RKO (cell line): ENCODE data around the gene GLRB.
"Not testable (repeated sequence)": the region's sequence is repeated elsewhere in the genome, so short reads cannot be mapped to it uniquely, and the experiment has no call there.

Experiments
- DNase-seq: peaks from one replicate; pipeline ENCODE4 v3.0.0-alpha.2; 2016; ENCODE audit warnings: low spot score

GLRB gene

DNA sequence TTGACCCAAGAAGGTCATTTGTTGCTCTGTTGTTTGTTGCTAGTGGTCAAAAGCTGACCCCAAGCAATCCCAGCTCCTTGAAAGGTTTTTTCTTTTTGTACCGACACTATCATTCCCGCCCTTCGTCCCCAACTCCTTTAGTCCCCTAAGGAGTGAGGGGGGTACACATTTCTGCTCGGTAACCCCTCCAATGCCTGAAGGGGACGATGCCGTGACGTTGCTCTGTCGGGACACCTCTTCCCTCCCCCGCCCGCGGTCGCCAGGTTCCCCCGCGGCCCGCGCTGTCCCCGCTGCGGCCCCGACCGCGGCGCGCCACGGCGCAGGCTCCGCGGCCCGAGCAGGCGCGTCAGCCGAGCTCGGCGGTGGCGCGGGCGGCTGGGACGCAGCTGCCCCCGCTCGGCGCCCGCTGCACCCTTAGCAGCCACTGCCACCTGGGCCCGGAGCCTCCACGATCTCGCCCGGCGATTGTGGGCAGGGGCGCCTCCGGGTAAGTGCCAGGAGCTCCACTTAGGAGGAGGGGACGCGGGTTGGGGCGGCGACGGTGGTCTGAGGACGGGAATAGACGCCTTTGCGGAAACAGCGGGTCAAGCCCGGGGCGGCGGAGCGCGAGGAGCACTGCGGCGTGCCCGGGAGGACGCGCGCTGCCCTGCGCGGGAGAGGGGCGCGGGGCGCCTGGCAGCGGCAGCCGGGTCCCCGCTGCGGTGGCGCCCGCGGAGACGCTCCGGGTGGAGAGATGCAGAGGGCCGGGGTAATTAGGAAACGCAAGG, at the start of gene GLRB:
Gene GLRB, plus strand, starts transcription at position 340 of the 767 bp plus-strand sequence. CDS start 1,875 bp downstream, outside the sequence.
- no peak for DNase-seq

DNA sequence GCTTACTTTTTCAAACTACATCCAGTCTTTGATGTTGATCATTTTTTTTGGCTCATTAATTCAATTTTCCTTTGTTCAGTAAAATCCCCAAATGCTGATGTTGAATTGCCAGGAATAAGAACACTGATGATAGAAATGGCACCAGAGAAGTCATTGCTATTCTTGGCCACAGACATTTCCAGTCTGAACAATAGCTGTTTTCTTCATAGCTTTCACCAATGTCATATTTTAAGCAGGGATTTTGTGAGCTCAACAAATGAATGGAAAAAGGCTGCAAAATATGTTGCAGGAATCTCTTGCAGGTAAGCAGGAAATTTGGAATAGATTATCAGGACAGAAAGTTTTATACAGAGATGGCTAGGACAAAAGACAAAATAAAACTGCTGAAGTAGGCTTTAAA, 40.5 kb upstream of the GLRB start:
- no peak for DNase-seq

DNA sequence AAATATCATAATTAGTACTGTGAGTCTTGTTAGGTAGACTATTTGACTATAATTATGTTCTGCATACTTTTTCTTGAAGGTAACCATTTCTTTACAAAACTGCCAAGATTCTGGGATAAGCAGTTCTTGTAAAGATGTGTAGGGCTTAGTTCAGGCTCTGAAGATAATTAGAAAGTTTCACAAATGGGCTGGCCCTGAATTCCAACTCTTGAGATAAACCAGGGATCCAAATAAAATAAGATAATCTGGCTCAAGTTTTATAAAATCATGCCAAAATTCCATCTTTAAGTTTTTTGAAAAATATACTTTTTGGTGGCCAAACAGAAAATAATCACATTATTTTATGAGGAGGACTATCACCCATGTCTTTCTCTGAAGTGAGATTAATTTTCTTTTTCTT, 35.5 kb upstream of the GLRB start:
- no peak for DNase-seq

DNA sequence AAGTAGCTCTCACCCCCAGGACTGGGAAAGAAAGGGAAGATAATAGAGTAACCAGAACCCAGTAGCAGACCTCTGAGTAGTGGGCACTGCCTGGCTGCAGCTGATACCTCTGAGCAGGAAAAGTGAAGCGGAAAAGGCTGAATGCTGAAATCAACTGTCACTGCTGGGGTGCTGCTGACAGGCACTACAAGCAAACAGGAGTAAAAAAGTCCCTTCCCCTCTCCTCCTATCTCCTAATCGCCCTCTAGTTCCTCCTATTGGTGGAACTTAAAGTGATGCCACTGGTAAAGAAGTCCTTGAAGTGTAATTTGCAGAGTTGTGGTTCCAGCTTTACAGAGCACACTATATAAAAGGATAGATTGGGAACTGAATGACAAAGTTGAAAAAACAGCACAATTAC, 32.8 kb upstream of the GLRB start:
- no peak for DNase-seq

DNA sequence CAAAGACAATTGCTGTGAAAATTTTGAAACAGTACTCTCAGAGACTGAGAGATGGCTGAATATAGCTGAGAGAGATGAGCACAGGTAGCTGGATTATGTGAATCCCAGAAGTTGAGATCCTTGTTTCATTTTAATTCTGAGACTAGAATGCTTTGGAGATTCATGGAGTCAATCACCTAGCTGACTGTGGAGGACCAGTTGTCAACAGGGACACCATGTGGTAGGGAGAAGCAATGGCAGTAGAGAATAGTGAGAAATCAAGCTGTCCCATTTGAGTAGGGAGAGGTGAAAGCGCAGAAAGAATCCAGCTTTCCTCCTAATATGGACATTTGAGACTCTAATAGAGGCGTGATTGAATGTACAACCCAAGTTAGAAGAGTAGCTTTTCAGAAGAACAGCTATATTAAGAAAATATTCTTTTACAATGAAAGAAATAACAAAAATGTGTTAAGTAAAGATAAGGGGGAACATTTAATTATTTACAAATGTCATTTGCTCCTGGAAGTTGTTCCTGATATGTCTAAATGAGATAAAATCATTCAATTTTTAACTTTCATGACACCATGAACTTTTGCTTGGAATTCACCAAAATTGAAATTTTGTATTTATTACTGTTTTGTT, 30.3 kb upstream of the GLRB start:
- peak; percentile 74 for DNase-seq

DNA sequence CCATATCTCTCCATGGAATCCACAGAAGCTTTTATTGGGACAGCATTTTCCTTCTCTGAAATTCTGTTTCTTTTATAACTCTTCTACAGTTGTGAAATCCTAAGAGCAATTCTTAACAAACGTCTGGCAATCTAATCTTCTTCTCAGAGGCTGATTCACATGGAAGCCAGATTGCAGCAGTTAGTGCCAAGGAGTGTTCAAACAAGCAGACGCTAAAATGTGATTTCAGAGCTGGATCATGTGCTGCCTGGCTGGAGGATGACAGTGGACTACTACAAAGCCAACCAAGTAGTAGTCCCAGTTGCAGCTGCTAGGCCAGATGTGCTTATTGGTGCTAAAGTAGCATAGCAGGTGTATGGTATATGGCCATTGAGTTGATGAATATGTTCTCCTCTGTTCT, 27.7 kb upstream of the GLRB start:
- no peak for DNase-seq

DNA sequence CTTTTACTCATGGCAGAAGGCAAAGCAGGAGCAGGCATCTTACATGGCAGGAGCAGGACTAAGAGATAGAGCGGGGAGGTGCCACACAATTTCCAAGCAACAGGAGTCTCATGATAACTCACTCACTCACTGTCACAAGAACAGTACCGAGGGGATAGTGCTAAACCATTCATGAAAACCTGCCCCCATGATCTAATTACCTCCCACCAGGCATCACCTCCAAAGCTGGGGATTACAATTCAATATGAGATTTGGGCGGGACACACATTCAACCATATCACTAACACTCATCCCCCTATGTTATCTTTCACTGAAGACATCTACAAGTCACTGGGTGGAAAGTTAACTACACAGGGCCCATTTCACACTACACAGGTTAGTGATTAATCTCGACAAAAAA, 25.4 kb upstream of the GLRB start:
- DNase-seq, result no peak

DNA sequence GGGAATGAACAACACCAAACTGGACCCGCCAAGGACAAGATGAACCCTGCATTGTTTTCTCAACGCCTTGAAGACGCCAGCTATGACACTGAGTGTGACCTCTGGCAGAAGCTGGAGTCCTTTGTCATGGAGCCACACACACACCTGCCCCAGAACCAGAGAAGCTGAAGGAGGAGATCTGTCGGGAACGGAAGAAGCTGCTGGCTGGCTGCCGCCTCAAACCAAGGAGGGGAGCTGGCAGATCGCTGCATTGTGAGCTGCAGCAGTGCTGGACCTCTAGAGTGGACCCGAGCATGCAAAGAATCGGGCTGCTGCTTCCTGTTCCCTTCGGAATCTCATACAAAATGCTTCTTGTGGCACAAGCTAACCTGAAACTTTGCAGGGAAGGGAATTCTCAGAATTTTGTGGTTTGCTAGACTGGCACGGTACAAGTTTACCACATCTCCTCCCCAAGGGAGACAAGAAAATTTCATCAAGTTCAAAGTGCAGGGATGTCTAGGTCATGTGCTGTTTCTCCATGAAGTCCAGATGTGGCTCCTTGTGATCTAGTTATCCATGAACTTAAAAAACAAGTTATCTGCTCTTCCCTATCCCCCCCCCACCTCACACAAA, 23.4 kb upstream of the GLRB start:
- no peak for DNase-seq

DNA sequence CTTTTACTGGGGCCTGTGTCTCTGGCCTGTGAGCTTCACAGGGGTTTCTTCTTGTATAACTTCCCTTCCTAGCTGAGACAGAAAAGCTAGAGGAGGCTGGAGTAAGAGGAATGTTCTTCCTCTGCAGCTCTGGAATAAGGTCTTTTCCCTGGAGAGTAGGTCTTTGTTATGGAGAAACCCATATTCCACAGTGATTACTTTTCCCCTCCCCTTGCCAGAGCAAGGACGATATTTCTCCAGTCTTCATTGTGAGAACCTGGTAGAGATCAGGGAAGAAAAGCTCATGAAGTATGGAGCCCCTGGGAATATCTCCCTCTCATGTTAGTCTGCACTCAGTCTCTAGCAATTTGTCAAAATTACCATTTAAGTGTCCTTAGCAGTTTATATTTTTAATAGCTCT, 18.7 kb upstream of the GLRB start:
- no peak for DNase-seq

DNA sequence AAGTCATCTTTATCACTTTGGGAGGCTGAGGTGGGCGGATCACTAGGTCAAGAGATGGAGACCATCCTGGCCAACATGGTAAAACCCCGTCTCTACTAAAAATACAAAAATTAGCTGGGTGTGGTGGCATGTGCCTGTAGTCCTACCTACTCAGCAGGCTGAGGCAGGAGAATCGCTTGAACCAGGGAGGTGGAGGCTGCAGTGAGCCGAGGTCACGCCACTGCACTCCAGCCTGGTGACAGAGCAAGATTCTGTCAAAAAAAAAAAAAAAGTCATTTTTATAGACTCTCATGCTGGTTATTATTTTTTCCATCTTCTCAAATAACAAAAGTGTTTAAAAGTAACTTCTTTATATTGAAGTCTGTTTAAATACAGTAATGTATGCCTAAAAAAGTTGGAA, 17.1 kb upstream of the GLRB start:
- DNase-seq, result not testable (repeated sequence)

DNA sequence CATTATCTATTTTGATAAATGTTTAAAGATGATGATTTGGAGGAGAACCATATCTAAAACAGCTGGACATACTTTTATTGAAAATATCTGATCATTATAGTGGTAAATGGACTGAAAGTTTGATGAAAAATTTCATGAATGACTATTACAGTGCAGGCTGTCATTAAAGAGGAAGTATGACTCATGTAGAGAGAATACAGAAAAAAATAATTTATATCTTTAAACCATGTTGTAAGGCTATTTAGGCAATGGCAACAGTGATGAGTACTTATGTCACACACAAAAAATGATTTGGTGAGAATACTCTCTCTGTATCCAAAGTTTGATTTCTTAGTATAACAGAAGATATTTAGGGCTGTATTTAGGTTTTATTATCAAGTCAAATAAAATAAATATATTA, 3.9 kb upstream of the GLRB start:
- peak; percentile 42 for DNase-seq

DNA sequence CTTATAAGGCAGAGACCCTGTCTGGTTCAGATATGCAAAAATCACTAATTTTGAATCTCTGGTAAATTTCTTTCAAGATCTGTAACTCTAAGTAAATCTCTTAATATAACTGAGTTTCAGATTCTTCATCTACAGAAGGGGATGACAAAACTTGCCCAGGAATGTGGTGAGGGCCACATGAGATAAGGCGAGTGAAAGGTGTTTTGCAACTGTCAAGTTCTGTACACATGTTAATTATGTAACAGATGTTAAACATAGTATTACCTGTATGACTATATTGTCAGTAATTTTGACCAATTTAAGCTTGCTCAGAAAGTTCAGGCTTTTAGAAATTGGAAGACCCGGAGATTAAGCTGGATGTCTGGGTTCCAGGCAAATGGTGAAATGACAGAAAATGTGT, 549 bp upstream of the GLRB start:
- no peak for DNase-seq

DNA sequence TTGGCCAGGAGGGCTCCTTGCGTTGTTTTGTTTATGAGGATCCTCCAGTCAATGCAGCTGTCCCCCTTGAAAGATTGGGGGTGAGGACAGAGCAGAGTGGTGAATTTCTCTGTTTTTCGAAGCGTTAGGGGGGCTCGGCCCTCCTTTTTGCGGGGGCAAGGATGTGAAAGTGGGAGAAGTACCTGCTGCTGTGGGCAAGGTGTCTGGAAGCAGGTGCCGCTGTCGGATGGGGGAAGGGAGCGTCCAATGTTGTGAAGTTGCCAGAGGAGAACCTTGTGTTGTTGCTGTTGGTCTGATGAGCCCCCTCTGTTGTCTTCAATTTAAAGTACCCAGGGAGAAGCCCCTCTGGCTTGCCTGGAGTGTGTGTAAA, 613 bp downstream of the GLRB start:
- DNase-seq, result no peak

DNA sequence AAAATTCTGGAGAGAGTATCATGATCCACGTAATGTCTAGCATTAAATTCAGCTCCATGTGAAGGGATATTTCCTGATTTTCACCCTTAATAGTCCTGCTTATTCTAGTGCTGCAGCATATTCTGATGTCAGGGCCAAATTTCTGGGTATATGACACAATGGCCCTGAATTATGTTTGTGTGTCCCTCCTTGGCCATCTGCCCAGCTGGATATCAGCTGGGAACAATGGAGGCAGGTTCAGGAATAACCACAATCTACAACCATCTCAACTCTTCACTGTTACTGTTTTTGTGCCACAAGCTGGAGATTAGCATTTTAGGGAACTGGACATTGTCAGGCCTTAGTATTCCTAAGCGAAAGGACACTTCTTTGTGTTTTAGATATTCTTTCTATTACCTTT, 3.5 kb downstream of the GLRB start:
- no peak for DNase-seq

DNA sequence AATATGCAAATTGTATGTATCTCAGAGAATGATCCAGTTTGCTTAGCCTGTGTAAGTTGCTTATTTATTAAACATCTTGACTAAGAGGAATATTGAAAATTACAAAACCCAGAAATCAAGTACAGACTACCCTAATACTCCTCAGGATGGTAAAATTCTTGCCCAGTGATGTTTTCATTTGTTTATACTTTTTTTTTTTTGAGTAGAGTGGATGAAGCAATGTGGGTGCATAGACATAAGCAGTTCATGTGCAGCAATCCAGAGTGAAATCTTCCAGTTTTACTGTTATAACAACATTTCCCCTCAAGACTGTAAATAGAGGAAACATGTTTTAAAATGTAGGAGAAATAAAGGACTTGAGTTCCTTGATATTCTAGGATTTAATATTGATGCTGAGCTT, 4.7 kb downstream of the GLRB start:
- no peak for DNase-seq

DNA sequence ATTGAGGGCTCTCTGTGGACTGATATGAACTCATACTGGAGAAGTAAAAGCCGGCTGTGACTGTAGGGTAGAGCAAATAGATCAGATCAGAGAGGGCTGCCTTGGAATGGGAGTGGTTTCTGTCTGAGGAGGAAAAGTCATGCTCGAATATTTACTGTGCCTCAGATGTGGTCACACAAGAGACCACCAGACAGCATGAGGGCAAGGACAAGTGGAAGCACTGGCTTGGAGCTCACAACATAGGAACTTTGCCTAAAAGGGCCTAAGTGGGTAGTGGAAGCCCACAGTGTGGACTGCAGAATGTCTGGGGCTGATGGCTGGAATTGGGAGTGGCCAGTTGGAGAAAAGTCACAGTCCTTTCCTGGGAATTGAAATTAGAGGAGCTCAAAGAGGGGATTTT, 19.8 kb downstream of the GLRB start:
- DNase-seq, result no peak

DNA sequence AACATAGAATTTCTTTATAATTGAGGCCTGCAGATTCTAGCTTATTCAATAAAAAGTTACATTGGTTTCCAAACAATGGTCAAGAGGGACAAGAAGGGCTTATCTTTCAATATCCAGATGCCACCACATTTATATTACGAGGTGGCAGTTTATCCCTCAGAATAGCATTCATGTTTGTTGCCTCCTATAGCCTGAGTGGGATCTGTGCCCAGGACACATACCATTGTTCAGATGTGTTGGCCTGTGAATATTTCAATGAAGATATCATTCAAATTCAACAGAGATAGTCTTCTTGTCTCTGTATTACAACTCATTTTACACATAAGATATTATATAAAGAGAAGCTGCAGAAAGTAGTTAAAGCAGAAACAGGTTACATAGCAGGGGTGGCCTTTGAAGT, 20.5 kb downstream of the GLRB start:
- no peak for DNase-seq

DNA sequence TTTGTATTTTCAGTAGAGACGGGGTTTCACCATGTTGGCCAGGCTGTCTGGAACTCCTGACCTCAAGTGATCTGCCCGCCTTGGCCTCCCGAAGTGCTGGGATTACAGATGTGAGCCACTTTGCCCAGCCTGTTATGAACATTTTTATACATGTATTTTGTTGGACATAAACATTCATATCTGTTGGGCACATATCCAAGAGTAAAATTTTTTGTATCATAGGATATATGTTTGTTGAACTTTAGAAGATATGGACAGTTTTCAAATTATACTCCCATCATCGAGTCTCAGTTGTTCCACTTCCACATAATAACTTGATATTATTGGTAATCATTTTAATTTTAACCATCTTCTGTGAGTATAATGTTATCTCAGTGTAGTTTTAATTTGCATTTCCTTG, 23.6 kb downstream of the GLRB start:
- no peak for DNase-seq

DNA sequence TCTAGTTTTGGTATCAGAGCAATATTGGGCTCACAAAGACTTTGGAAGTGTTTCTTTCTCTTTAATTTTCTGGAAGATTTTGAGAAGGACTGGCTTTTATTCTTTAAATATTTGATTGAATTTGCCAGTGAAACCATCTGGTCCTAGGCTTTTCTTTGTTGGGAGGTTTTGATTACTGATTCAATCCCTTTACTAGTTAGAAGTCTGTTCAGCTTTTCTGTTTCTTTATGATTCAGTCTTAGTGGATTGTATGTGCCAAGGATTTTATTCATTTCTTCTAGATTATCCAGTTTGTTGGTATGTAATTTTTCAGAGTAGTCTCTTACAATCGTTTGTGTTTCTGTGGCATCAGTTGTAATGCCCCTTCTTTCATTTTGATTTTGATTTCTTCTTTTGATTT, 28.6 kb downstream of the GLRB start:
- DNase-seq, result no peak

DNA sequence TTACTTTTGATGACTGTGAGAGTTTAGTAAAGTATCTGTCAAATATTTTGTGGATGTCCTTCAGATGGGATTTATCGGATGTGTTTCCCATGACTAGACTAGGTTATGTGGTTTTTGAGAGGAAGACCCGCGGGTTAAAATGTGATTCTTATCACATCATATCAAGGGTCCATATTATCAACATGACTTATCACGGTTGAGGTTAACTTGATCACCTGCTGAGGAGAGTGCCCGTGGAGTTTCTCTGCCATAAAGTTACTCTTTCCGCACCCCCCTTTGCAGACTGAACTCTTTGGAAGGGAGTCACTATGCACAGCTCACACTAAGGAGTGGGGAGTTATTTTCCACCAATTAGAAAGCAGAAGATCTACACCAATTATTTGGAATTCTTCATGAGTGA, 38.7 kb downstream of the GLRB start:
- no peak for DNase-seq

DNA sequence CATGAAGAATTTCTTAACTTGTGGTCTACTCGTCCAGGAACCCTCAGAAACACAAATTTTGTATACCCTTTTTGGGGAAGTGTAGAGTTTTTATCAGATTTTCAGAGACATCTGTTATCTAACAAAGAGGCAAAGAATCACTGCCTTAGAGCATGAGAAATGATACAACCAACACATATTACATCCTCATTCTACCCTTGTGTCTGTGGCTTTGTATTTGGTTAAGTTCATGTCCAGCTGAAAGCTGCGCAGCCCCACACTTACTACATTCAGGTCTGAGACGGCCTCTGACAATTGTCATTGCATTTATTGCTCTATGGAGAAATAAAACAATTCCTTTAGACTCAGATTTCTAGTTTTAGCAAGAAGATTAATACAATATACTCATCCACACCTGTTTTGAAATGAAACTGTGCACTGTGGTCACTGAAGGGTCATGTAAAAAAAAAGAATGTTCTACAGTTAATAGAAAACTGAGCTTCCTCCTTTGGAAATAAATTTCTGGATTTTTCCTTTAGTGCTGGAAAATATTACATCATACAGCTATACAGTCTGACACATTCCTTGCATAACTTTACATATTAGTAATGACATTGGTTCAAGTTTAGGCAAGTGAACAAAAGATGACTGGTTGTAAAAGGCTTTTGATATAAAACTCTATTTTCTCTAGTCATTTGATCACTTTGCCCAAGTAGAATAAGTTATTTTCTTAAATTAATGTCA, 39.8 kb downstream of the GLRB start:
- peak; percentile 60 for DNase-seq

DNA sequence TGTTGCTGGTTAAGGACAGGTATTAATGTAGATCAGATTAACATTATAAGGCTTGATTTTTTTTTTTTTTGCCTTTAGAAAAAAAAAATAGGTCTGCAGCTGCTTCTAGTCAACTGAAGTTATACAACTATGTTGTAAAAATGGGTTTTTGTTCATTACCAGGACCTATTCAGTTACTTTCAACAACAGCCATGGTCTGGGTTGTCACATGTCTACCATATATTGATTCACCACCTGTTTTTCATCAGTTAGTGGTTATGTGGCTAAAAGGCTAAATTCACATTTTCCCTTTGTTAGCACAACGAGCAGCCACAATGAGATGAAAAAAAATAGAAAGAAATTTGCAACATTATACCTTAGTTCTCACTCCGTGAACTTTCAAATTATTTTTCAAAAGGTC, 45.5 kb downstream of the GLRB start:
- no peak for DNase-seq

DNA sequence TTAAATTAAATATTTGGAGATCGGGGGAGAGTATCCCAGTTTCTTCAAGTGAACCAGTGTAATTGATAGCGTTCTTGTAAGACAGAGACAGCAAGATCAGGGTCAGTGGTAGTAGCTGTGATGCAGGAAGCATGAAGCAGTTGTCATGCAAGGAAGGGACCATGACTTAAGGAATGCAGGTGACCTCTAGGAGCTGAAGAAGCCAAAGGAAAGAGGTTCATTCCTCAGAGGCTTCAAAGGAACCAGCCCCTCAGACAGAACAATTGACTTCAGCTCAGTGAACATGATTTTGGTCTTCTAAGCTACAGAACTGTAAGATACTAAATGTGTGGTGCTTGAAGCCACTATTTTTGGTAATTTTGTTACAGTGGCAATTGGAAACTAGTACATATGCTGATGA, 51.6 kb downstream of the GLRB start:
- no peak for DNase-seq
